ENCODE data around the gene EPS8. TPM values are rescaled to one million over a fixed set of nuclear protein-coding genes. Genes with fewer than 3 reads are reported as not detected.

The EPS8 gene
- total RNA-seq, 2 experiments from 2014 or later = 0.61 to 0.92 TPM

DNA sequence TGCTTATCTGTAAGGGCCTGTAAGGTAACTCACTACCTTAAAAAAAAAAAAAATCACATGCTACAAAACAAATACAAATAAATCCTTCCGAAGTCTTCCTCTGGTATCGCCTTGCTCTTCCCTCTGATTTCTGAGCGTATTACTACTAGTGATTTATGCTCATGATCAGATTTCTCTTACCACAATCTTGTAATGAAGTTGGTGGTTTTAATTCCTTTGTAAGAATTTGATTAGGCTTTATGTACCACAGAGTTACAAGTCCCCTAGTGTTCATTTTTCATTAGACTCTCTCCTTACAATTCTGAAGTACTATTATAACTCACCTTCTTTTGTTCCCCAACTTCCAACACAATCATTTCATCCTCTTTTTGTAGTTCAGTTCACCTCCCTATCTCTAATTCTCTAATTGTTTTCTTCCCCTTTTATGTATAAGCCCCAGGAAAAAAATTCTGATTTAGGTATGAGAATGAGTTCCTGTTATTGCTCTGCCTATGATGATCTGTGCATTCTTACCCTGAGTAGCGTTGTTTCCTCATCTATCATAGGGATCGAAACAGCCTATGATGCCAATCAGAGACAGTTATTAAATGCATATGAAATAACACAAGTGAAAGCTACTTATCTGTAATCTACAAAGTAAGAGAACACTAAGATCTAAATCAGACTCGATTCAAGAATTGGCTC, 81.5 kb downstream of the EPS8 start:
- ChIA-PET POLR2A (no interaction called here), CTCF (ENCODE audit: unreplicated experiment) (no interaction called here)
- H3K9me3 ChIP-seq (ENCODE audit: low read length) = no peaks in the 10 kb centered on the region
- TF ChIP-seq, protein P1, sequence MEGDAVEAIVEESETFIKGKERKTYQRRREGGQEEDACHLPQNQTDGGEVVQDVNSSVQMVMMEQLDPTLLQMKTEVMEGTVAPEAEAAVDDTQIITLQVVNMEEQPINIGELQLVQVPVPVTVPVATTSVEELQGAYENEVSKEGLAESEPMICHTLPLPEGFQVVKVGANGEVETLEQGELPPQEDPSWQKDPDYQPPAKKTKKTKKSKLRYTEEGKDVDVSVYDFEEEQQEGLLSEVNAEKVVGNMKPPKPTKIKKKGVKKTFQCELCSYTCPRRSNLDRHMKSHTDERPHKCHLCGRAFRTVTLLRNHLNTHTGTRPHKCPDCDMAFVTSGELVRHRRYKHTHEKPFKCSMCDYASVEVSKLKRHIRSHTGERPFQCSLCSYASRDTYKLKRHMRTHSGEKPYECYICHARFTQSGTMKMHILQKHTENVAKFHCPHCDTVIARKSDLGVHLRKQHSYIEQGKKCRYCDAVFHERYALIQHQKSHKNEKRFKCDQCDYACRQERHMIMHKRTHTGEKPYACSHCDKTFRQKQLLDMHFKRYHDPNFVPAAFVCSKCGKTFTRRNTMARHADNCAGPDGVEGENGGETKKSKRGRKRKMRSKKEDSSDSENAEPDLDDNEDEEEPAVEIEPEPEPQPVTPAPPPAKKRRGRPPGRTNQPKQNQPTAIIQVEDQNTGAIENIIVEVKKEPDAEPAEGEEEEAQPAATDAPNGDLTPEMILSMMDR (conservative IDR thresholded peaks at IDR 0.05; ENCODE audit: low read length) = no peak
- no peak for TF ChIP-seq EZH2phosphoT487 (IDR thresholded peaks at IDR 0.05; ENCODE audit: borderline replicate concordance, low read depth, low read length)
- H3K79me2 ChIP-seq (ENCODE audit: insufficient read depth, low read depth, low read length) = no peaks in the 10 kb centered on the region
- H4K20me1 ChIP-seq (ENCODE audit: insufficient read depth, low read length) = no peaks in the 10 kb centered on the region
- no TSS peak for BruUV-seq (replicated peaks)
- no peak overlapping the region for H3K27ac ChIP-seq (ENCODE audit: low read depth, low read length, poor library complexity, severe bottlenecking)
- no peaks in the 10 kb centered on the region for H3K36me3 ChIP-seq (ENCODE audit: insufficient read depth, low read length)
- no peak overlapping the region for H3K4me2 ChIP-seq (ENCODE audit: low read length)
- H2AFZ ChIP-seq (ENCODE audit: low read length) = no peak overlapping the region
- no peaks in the 10 kb centered on the region for H3K4me1 ChIP-seq (ENCODE audit: insufficient read depth, low read length, poor library complexity, severe bottlenecking)
- DNase-seq (ENCODE audit: low spot score) = no peak
- intact Hi-C loops (cut with micrococcal nuclease; ENCODE audit: unreplicated experiment) = no loop called here
- H3K4me3 ChIP-seq (ENCODE audit: low read depth, low read length, poor library complexity, severe bottlenecking) = no peak overlapping the region
- H3K9me2 ChIP-seq (ENCODE audit: insufficient read depth, low read length) = no peaks in the 10 kb centered on the region

DNA sequence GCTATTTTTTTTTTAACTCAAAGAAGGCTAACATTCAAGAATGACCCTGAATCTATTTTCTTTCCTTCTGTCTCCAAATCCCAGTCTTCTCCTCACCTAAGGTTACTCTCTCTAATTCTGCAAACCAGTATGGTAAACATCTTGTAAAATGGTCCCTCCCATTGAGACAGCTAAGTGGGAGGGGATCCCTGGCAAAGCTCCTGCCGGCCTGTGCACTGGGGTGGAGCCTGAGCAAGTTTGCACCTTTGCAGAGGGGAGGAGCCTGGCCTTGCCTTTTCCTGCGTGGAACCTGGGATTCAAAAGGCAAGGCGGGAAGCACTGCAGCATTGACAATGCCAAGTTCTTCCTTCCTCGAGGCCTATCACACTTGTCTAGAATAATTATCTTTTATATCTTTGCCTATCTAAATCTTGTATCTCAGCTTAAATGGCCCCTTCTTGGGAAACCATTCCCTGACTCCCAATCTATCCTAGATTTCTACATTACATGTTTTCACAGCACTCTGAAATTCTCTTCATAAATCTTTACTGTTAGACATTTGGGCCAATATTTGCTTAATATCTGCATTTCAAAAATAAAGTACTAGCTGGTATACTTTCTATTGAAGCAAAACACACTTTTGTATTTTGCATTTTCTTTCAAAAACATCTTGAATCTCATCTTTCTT, 83.0 kb downstream of the EPS8 start:
- no peaks in the 10 kb centered on the region for H3K9me2 ChIP-seq (ENCODE audit: insufficient read depth, low read length)
- H3K9me3 ChIP-seq (ENCODE audit: low read length) = no peaks in the 10 kb centered on the region
- POLR2A ChIA-PET = no interaction called here
- intact Hi-C loops (cut with micrococcal nuclease; ENCODE audit: unreplicated experiment) = no loop called here
- H2AFZ ChIP-seq (ENCODE audit: low read length) = no peak overlapping the region
- DNase-seq (ENCODE audit: low spot score) = no peak
- TF ChIP-seq, protein P1 (conservative IDR thresholded peaks at IDR 0.05; ENCODE audit: low read length) = no peak
- TF ChIP-seq EZH2phosphoT487 (IDR thresholded peaks at IDR 0.05; ENCODE audit: borderline replicate concordance, low read depth, low read length) = no peak
- no peaks in the 10 kb centered on the region for H4K20me1 ChIP-seq (ENCODE audit: insufficient read depth, low read length)
- no peak overlapping the region for H3K4me3 ChIP-seq (ENCODE audit: low read depth, low read length, poor library complexity, severe bottlenecking)
- CTCF ChIA-PET (ENCODE audit: unreplicated experiment) = no interaction called here
- no peaks in the 10 kb centered on the region for H3K4me1 ChIP-seq (ENCODE audit: insufficient read depth, low read length, poor library complexity, severe bottlenecking)
- H3K4me2 ChIP-seq (ENCODE audit: low read length) = no peak overlapping the region
- H3K27ac ChIP-seq (ENCODE audit: low read depth, low read length, poor library complexity, severe bottlenecking) = no peak overlapping the region
- no peaks in the 10 kb centered on the region for H3K79me2 ChIP-seq (ENCODE audit: insufficient read depth, low read depth, low read length)
- H3K36me3 ChIP-seq (ENCODE audit: insufficient read depth, low read length) = no peaks in the 10 kb centered on the region
- BruUV-seq (replicated peaks) = no TSS peak

DNA sequence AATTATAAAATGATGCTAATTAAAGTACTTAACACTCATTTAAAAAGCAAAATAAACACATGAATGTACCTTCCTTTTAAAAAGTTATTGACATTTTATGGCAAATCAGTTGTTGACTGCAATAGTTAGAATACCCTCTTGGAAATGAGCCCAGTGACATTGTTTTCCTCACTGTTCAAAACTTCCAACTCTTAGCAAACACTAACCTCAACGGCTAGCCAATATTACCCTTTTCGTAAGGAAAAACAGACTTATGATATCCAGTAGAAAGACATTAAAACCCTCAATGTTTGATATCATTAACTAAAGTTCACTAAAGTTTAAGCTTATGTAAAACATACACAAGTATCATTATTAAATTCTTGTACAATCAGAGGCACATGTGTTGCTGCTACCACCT, 83.6 kb downstream of the EPS8 start:
- Histone ChIP-seq H3K4me3 (ENCODE audit: low read depth, low read length, poor library complexity, severe bottlenecking) (no peak overlapping the region), H4K20me1 (ENCODE audit: insufficient read depth, low read length) (no peaks in the 10 kb centered on the region), H3K4me2 (ENCODE audit: low read length) (no peak overlapping the region), H3K9me3 (ENCODE audit: low read length) (no peaks in the 10 kb centered on the region), H3K79me2 (ENCODE audit: insufficient read depth, low read depth, low read length) (no peaks in the 10 kb centered on the region), H3K27ac (ENCODE audit: low read depth, low read length, poor library complexity, severe bottlenecking) (no peak overlapping the region), H2AFZ (ENCODE audit: low read length) (no peak overlapping the region), H3K36me3 (ENCODE audit: insufficient read depth, low read length) (no peaks in the 10 kb centered on the region), H3K9me2 (ENCODE audit: insufficient read depth, low read length) (no peaks in the 10 kb centered on the region), H3K4me1 (ENCODE audit: insufficient read depth, low read length, poor library complexity, severe bottlenecking) (no peaks in the 10 kb centered on the region)
- intact Hi-C loops (cut with micrococcal nuclease; ENCODE audit: unreplicated experiment) = no loop called here
- CTCF ChIA-PET (ENCODE audit: unreplicated experiment) = no interaction called here
- no TSS peak for BruUV-seq (replicated peaks)
- POLR2A ChIA-PET = no interaction called here
- DNase-seq (ENCODE audit: low spot score) = no peak
- TF ChIP-seq, protein P1 (conservative IDR thresholded peaks at IDR 0.05; ENCODE audit: low read length) = no peak
- no peak for TF ChIP-seq EZH2phosphoT487 (IDR thresholded peaks at IDR 0.05; ENCODE audit: borderline replicate concordance, low read depth, low read length)

Measured in OCI-LY7 (cell line).